ENCODE data around the gene LLGL2. TPM values are rescaled to one million over a fixed set of nuclear protein-coding genes. Genes with fewer than 3 reads are reported as not detected.
"Not testable (repeated sequence)": the region's sequence is repeated elsewhere in the genome, so short reads cannot be mapped to it uniquely, and the experiment has no call there.

Gene LLGL2
- total RNA-seq, 5 donors from 2014 or later (not counting 1 experiment from before 2014, with no cell fraction given), result 31.2 to 75.7 (median 53.4) TPM

DNA sequence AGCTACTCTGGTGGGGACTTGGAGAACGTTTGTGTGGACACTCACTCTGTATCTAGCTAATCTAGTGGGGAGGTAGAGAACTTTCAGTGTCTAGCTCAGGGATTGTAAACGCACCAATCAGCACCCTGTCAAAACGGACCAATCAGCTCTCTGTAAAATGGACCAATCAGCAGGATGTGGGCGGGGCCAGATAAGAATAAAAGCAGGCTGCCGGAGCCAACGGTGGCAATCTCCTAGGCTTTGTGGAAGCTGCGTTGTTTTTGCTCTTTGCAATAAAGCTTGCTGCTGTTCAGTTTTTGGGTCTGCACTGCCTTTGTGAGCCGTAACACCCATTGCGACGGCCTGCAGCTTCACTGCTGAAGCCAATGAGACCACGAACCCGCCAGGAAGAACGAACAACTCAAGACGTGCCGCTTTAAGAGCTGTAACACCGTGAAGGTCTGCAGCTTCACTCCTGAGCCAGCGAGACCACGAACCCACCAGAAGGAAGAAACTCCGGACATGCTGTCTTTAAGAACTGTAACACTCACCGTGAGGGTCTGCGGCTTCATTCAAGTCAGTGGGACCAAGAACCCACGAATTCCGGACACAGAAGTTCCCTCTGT lies 55.7 kb downstream of the LLGL2 start:
- H3K4me1 ChIP-seq (ENCODE audit: control insufficient read depth in 1 of 2, extremely low read depth in 1 of 2, insufficient read depth in 2 of 2, low read length in 2 of 2); H3K9me3 Mint-ChIP-seq; H3K27me3 ChIP-seq (replicated peaks in 1 of 2; ENCODE audit: control insufficient read depth in 2 of 2, extremely low read depth in 1 of 2, insufficient read depth in 2 of 2, low read length in 1 of 2); H3K36me3 ChIP-seq (ENCODE audit: control insufficient read depth in 2 of 2, extremely low read depth in 1 of 2, insufficient read depth in 1 of 2, low read length in 1 of 2); H3K27me3 Mint-ChIP-seq; H3K36me3 Mint-ChIP-seq; H3K9me3 ChIP-seq; H3K27ac ChIP-seq (ENCODE audit: low read length): not testable (repeated sequence)
- Mint-ChIP-seq H3K4me1 (peaks cover 7 to 11% (median 10%) of the 10 kb centered on the region in 3 donors), H3K27ac (peak overlapping the region; percentile 61 to 90), H3K4me3 (peak overlapping the region; percentile 80 to 87 (median 81))
- DNase-seq, result peak in 33 of 35 experiments; percentile 15 to 63 (median 48)
- ChIA-PET POLR2A (interaction anchor here (0.6 kb wide), 2 partner anchors 56 to 94 kb away, joined by 3 to 5 read pairs; partner anchors contain the start of gene LLGL2 (in 1 of the 2)), CTCF (interaction anchor here (0.5 to 1.3 kb wide), 2 partner anchors 9 to 1220 kb away, joined by 4 to 5 read pairs; no protein-coding TSS in a partner anchor)
- peak; percentile 61 to 72 (median 69) for ATAC-seq (replicated peaks in 1 of 4)
- H3K4me3 ChIP-seq (ENCODE audit: control insufficient read depth in 1 of 2, extremely low read depth in 1 of 2, low read length in 1 of 2), result peak overlapping the region in 1 of 2 donors; percentile 39
- WGBS (ENCODE audit: insufficient coverage), result 35% methylated on average over 22 of the region's 23 CpGs

- not testable (repeated sequence) for H3K27ac Mint-ChIP-seq; H3K9me3 ChIP-seq; H3K36me3 ChIP-seq (ENCODE audit: control insufficient read depth in 2 of 2, extremely low read depth in 1 of 2, insufficient read depth in 1 of 2, low read length in 1 of 2); H3K4me3 ChIP-seq (ENCODE audit: control insufficient read depth in 1 of 2, extremely low read depth in 1 of 2, low read length in 1 of 2); H3K9me3 Mint-ChIP-seq; H3K36me3 Mint-ChIP-seq; ATAC-seq (replicated peaks in 1 of 4); H3K27me3 Mint-ChIP-seq; DNase-seq; H3K4me3 Mint-ChIP-seq; H3K27ac ChIP-seq (ENCODE audit: low read length)
- H3K4me1 ChIP-seq (ENCODE audit: control insufficient read depth in 1 of 2, extremely low read depth in 1 of 2, insufficient read depth in 2 of 2, low read length in 2 of 2), result peaks cover 3 to 17% of the 10 kb centered on the region in 2 experiments
- peaks cover 0 to 13% of the 10 kb centered on the region in 2 experiments for H3K27me3 ChIP-seq (replicated peaks in 1 of 2; ENCODE audit: control insufficient read depth in 2 of 2, extremely low read depth in 1 of 2, insufficient read depth in 2 of 2, low read length in 1 of 2)
- ChIA-PET CTCF (interaction anchor here in 1 of 2 donors (0.7 kb wide), 3 partner anchors 216 to 769 kb away, joined by 3 to 4 read pairs (median 4); no protein-coding TSS in a partner anchor), POLR2A (interaction anchor here in 1 of 2 donors (0.6 to 0.9 kb wide), 2 partner anchors 52 to 56 kb away, joined by 3 to 7 read pairs; no protein-coding TSS in a partner anchor)
- WGBS (ENCODE audit: insufficient coverage), result no CpG with 5 or more reads among the region's 6 CpGs
- peaks cover 7 to 12% (median 11%) of the 10 kb centered on the region in 3 donors for H3K4me1 Mint-ChIP-seq
Observed at GRCh38 chr17:75583197-75583596, 57.7 kb downstream of the LLGL2 start.

DNA sequence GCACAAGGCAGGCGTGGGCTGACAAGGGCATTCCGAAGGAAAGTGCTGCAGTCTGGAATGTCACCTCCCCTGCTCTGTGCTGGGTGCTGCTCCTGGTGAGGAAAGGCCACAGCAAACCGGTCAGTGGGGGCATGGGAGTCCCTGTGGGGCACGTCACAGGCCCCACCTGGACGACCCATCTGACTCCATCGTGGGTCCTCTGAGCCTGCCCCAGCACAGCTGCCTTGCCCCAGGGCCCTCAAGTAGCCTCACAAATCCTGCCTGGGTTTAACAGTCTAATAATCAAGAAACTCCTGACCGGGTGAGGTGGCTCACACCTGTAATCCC lies 59.3 kb downstream of the LLGL2 start:
- Histone ChIP-seq H3K9me3 (no peaks in the 10 kb centered on the region), H3K27me3 (replicated peaks in 1 of 2; ENCODE audit: control insufficient read depth in 2 of 2, extremely low read depth in 1 of 2, insufficient read depth in 2 of 2, low read length in 1 of 2) (peaks cover 0 to 18% of the 10 kb centered on the region in 2 experiments), H3K4me3 (ENCODE audit: control insufficient read depth in 1 of 2, extremely low read depth in 1 of 2, low read length in 1 of 2) (no peak overlapping the region), H3K36me3 (ENCODE audit: control insufficient read depth in 2 of 2, extremely low read depth in 1 of 2, insufficient read depth in 1 of 2, low read length in 1 of 2) (no peaks in the 10 kb centered on the region), H3K27ac (ENCODE audit: low read length) (no peak overlapping the region), H3K4me1 (ENCODE audit: control insufficient read depth in 1 of 2, extremely low read depth in 1 of 2, insufficient read depth in 2 of 2, low read length in 2 of 2) (peaks cover 3 to 28% of the 10 kb centered on the region in 2 experiments)
- ATAC-seq (replicated peaks in 1 of 4) (no peak), DNase-seq (no peak)
- Mint-ChIP-seq H3K4me3 (no peak overlapping the region), H3K36me3 (no peaks in the 10 kb centered on the region), H3K27me3 (peaks cover 0 to 4% of the 10 kb centered on the region in 2 donors), H3K27ac (no peak overlapping the region), H3K9me3 (no peaks in the 10 kb centered on the region), H3K4me1 (peaks cover 7 to 12% (median 11%) of the 10 kb centered on the region in 3 donors)
- ChIA-PET CTCF (no interaction called here), POLR2A (no interaction called here)
- WGBS (ENCODE audit: insufficient coverage), result 78% methylated on average over 7 of the region's 7 CpGs

DNA sequence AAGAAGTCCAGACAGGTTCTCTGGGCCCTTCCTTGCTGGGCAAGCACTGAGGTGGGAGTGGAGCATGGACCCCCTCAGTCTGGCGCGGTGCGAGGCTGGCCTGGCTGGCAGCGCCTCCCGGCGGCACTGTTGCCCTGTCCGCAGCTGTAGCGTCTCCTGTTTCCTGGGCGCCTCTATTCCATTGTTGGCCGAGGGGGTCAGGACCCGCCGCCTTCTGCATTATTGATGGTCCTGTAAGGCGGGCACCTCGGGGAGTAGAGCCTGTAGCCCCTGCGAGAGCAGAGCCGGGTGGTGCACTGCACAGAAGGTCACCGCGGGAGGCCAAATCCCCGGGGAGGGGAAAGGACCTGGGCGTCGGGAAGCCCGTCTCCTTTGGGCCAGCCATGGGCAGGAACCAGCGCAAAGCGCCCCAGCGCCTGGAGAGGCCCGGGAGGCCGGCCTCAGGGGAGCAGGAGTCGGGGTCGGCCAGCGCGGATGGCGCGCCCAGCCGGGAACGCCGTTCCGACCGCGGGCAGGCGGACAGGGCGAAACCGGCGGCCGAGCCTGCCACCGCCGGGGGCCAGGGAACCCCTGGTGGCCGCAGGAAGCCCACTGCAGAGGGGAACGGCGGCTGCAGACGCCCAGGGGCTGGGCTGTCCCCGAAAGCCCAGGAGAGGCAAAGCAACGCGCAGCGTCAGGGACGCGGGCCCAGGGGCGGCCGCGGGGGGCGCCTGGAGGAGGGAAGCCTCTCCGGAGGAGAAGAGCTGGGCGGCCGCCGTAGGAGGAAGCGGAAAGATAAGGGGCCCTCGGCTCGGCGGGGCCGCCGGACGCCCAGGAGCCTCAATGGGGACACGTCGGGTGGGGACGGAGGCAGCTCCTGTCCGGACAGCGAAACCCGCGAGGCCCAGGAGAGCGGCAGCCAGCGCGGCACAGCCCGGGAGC lies 62.4 kb downstream of the LLGL2 start, which contains the start of gene MYO15B:
MYO15B (plus strand) TSS at position 126 of the 921 bp plus-strand sequence; CDS start at position 384, 258 bp downstream.
- POLR2A ChIA-PET, result no interaction called here
- Histone ChIP-seq H3K4me1 (ENCODE audit: control insufficient read depth in 1 of 2, extremely low read depth in 1 of 2, insufficient read depth in 2 of 2, low read length in 2 of 2) (peaks cover 3 to 30% of the 10 kb centered on the region in 2 experiments), H3K4me3 (ENCODE audit: control insufficient read depth in 1 of 2, extremely low read depth in 1 of 2, low read length in 1 of 2) (peak within 1 kb of the TSS; percentile 56 to 72), H3K27ac (ENCODE audit: low read length) (peak within 1 kb of the TSS; percentile 49), H3K9me3 (no peaks in the 10 kb centered on the region), H3K27me3 (replicated peaks in 1 of 2; ENCODE audit: control insufficient read depth in 2 of 2, extremely low read depth in 1 of 2, insufficient read depth in 2 of 2, low read length in 1 of 2) (peaks cover 0 to 13% of the 10 kb centered on the region in 2 experiments), H3K36me3 (ENCODE audit: control insufficient read depth in 2 of 2, extremely low read depth in 1 of 2, insufficient read depth in 1 of 2, low read length in 1 of 2) (peaks cover 0 to 3% of the 10 kb centered on the region in 2 donors)
- 4% methylated on average over 81 of the region's 82 CpGs for WGBS (ENCODE audit: insufficient coverage)
- H3K4me1 Mint-ChIP-seq, result peaks cover 5 to 12% (median 5%) of the 10 kb centered on the region in 3 donors
- peak; percentile 43 to 53 (median 45) for ATAC-seq (replicated peaks in 1 of 4)
- CTCF ChIA-PET, result interaction anchor here in 1 of 2 donors (0.6 to 0.9 kb wide), 2 partner anchors 53 to 299 kb away, joined by 3 read pairs; partner anchors contain the start of gene SLC25A19
- no peaks in the 10 kb centered on the region for H3K9me3 Mint-ChIP-seq
- peaks cover 0 to 2% of the 10 kb centered on the region in 2 donors for H3K27me3 Mint-ChIP-seq
- peak within 1 kb of the TSS; percentile 11 to 46 for H3K27ac Mint-ChIP-seq
- peak; percentile 19 to 81 (median 59) for DNase-seq
- H3K36me3 Mint-ChIP-seq, result no peaks in the 10 kb centered on the region
- H3K4me3 Mint-ChIP-seq, result peak within 1 kb of the TSS; percentile 67 to 73 (median 68)

DNA sequence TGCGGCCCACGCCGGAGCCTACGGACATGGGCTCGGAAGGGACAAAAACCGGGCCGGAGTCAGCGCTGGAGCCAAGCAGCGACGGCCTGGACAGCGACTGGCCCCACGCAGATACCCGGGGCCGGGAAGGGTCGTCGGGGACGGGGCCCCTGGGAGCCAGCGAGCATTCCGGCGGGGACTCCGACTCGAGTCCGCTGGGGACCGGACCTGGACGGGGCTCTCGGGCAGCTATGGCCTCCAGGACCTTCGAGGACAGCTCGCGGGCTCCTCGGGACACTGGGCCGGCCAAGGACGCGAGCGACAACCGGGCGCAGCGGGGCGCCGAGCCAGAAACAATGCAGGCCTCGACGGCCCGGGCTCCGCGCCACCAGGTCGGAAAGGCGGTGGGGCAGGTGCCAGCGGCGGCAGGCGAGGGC lies 63.1 kb downstream of the LLGL2 start:
- Histone ChIP-seq H3K27ac (ENCODE audit: low read length) (peak overlapping the region; percentile 49), H3K27me3 (replicated peaks in 1 of 2; ENCODE audit: control insufficient read depth in 2 of 2, extremely low read depth in 1 of 2, insufficient read depth in 2 of 2, low read length in 1 of 2) (peaks cover 0 to 13% of the 10 kb centered on the region in 2 experiments), H3K36me3 (ENCODE audit: control insufficient read depth in 2 of 2, extremely low read depth in 1 of 2, insufficient read depth in 1 of 2, low read length in 1 of 2) (peaks cover 0 to 3% of the 10 kb centered on the region in 2 donors), H3K9me3 (no peaks in the 10 kb centered on the region), H3K4me1 (ENCODE audit: control insufficient read depth in 1 of 2, extremely low read depth in 1 of 2, insufficient read depth in 2 of 2, low read length in 2 of 2) (peaks cover 3 to 30% of the 10 kb centered on the region in 2 experiments), H3K4me3 (ENCODE audit: control insufficient read depth in 1 of 2, extremely low read depth in 1 of 2, low read length in 1 of 2) (peak overlapping the region; percentile 56 to 72)
- Mint-ChIP-seq H3K9me3 (no peaks in the 10 kb centered on the region), H3K4me3 (peak overlapping the region; percentile 59 to 73 (median 68)), H3K36me3 (no peaks in the 10 kb centered on the region), H3K27ac (no peak overlapping the region), H3K27me3 (peaks cover 0 to 2% of the 10 kb centered on the region in 2 donors), H3K4me1 (peaks cover 5 to 11% (median 5%) of the 10 kb centered on the region in 3 donors)
- peak; percentile 19 to 42 (median 34) for ATAC-seq (replicated peaks in 1 of 4)
- WGBS (ENCODE audit: insufficient coverage), result 3% methylated on average over 49 of the region's 49 CpGs
- ChIA-PET POLR2A (no interaction called here), CTCF (interaction anchor here in 1 of 2 donors (0.6 to 0.9 kb wide), 2 partner anchors 54 to 299 kb away, joined by 3 read pairs; partner anchors contain the start of gene SLC25A19)
- DNase-seq, result peak in 3 of 35 experiments; percentile 14 to 25 (median 20)

Measured in T-cell (primary cell).